NCI-H2171 (cell line): ENCODE results near the gene MAML3.
A peak's percentile ranks its signal among the peaks of the same experiment; 100 is the strongest.

Experiments used
- DNase-seq: peaks from one replicate; lab custom pipeline; 2025; lab: John Stamatoyannopoulos, UW

Gene MAML3

DNA sequence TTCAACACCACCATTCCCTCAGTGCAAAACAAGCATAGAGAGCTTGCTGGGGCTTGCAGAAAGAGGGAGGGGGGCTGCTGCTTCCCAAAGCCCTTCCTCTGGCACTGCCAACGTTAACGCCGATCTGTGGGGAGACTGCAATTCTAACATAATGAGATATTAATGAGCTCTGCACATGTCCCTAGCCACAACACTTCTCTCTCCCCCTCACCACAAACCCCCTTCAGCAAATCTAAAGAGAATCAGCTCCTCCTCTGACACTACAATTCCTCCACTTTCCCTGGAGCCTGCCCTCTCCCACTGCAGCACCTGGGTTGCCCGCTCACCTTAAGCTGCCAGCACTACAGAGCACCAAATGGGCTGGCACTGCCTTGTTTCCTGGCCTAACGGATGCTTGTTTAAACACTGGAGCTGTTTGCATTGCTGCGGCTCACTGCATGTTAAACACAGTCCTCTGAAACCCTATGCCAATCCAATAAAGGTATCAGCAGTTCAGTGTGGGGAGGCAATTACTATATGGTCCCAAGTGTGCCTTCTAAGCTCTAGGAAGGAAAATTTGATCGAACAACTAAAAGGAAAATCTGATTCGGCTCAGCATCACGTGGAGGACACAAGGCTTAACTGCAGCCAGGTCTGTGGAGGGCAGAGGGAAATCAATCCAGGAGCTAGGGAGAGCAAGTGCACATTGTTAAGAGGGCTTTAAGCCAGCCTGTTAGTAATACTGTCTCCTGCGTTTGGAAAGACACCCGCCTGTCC, 232.4 kb downstream of the MAML3 start:
- peak; percentile 53 for DNase-seq

DNA sequence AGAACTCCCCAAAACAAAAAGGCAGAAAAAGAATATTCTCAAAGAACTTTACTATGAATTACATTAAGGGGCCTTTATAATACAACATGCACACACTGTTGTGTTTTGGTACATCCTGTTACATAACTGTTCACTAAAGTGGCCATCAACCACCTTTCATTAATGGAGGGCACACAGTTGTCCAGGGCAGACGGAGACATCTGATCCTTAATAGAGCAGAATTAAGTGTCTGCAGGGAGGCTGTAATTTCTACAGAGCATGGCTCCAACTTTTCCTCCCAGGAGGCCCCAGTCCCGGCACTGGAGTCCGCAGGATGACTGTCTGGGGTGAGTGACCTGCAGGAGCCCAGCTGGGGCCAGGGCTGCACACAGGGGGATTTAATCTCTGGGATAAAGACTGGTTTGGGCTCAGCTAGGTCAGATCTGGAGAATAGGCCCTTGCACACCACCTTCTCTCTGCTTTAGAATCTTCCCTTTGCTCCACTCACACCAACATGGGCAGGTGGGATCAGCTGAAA, 233.4 kb downstream of the MAML3 start:
- no peak for DNase-seq

DNA sequence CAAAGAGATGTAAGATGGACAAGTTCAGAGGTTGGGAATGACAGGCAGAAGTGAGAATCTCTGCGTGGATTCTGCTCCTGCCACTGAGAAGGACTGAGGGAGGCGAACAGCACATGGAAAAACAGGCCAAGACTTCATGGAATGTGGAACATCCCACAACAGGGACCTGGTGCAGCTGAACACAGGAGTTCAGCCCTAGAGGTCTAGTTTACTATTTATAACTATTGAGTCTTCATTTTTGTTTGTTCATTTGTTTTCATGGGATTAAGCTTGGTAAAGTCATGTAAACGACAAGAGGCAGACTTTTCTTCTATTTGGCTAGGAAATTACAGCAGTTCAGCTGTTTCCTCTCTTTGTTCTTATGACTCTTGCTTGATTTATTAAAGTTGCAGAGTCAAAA, 234.5 kb downstream of the MAML3 start:
- no peak for DNase-seq

DNA sequence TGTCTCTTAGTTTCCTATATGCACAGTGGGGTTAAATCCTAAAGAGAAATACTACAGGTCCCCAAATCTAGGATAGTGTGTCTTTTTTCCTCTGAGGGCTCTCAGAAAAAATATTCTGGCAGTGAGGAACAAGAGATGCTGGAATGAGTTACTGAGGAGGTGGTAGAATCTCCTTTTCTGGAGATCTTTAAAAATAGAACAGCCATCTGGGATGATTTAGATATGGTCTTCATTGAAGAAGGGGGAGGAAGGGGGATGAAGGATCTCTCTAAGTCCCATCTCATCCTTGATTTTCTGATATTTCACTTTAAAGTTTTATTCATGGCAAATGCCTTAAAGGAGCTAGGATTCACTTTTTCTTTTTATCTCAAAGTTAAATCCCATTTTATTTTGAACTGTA, 235.0 kb downstream of the MAML3 start:
- DNase-seq, result no peak

DNA sequence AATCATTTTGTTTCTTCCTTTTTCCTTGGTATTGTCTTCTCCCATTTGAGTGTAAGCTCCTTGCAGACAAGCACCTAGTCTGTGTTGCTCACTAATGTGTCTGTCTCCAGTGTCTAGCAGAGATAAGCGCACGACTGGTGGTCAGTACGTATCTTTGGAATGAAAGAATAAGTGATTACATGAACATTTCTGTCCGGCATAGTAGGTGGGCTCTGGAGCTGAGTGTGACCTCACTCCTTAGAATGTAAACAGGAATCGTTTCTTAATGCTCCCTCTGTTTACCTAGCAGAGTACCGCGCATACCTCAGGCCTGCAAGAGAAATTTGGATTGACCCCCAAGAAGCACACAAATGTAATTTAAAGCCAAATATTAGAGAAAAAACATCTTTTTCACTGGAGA, 235.4 kb downstream of the MAML3 start:
- no peak for DNase-seq

DNA sequence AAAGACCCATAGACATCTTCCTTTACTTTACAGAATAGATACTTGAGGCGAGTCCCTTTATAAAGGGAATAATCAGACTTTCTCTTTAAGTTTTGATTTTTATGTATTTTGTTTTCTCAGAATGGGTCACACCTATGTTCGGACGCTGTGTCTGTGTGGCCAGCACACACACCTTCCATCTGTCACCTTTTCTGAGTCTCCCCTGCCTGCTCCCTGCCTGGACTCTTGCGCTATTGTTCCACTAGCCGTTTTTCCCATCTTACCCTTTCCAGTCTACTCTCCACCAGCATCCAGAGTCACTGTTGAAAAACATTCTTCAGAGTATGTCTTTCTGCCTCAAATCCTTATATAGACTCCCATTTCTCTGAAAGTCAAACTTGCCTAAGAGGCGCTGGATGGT, 236.1 kb downstream of the MAML3 start:
- no peak for DNase-seq

DNA sequence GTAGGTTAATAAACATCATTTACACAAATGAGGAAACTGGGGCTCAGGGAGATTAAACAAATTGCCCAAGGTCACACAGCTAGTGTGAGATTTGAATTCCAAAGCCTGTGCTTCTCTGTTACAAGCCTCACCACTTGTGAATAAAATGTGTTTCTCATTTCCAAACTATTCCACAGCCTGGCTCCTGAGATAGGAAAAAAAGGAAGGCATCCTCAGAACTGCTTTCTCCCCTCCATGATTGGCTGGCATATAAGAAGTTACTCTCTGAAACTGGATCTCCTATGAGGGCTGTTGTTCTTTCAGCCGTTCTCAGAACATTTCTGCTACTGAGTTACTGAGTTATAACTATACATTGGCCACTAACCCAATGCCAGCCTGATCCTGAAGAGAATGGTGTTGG, 237.9 kb downstream of the MAML3 start:
- DNase-seq, result no peak

DNA sequence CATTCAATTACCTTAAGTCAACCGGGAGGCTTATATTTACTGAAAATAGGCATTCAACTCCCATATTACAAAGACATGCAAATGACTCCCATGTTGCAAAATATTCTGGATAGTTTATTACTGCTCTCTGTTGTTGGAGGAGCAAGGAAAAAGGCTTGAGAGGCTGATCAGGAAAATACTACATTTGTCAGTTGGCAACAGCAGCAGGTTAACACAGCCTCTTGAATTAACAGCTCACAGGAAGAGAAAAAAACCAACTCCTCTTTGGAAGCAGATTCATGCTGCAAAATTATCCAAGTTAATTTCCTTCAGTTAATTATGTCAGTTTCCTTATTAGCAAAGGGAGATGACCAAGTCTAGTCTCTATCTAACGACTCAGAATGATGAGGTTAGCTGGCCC, 238.9 kb downstream of the MAML3 start:
- DNase-seq, result no peak

DNA sequence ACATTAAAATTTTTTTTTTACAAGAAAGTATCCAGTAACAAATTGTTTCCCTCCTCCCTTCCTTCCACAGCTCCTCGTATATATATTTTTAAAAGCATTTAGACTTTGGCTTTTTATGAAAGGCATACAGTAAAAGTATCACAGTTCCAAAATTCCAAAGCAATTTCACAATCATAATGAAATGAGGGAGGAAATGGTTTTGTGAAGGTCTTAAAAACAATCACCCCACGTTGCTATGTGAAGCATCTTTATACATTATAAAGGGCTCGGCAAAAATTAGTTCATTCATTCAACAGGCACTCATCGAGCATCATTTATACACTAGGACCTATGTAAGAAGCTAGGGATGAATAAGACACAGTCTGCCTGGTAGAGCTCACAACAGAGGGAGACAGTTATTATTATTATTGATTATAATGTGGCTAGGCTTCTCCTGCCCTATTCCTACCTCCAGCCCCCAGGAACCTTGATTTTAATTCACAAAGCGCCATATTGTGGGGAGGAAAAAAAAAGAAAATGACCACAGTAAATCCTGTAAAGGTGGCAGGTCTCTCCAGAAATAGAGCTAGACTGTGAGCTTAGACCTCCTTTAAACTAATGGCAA, 239.9 kb downstream of the MAML3 start:
- DNase-seq, result no peak

DNA sequence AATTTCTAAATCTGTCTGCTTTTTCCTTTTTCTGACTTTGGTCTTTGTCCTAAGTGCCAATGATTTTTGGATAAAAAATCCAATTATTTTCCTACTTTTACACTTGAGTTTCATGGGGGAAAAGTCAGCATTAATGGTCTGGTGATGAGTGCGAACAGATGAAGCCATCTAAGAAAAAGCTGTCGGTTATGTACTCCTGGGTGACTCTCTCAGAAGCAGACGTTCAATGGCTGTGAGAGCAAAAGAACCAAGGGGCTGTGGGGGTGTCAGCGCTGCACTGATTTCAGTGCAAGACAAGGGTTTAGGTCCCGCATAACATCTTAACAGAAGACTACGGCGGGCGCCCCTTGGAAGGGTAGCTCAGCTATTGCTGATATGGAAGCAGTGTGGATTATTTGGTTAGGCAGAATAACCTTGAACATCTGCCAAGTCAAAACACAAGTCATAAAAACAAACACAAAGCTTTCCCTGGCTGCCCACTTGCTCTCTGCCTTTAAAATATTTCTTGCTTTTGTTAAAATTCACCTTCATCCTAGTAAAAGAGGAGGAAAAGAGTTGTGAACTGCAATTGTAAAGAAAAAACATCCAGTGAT, 240.5 kb downstream of the MAML3 start:
- no peak for DNase-seq

DNA sequence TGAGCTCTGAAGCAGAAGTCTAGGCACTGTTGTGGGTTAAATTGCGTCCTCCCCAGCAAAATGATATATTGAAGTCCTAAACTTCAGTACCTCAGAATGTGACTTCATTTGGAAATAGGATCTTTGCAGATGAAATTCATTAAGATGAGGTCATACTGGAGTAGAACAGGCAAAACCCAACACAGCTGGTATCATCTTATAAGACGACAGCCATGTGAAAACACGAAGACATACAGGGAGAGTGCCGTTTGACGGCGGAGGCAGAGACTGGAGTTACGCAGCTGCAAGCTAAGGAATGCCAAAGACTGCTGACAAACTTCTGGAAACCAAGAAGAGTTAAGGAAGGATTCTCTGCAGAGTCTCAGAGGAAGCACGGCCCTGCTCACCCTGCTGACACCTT, 241.5 kb downstream of the MAML3 start:
- DNase-seq, result no peak

DNA sequence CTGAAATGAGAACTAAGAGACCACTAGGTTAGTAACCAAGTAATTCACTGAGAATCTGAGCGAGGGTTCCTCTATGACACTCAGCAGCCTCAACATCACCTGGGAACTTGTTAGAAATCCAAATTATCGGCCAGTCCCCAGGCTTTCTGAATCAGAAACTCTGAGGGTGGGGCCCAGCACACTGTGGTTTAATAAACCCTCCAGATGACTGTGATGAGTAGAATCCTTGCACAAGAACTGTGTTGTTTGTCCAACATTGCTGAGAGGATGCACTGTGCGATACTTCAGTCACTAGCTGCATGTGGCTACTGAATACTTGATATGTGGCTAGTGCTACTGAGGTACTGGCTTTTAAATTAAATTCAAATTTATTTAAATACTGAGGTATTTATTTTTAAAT, 243.9 kb downstream of the MAML3 start:
- no peak for DNase-seq

DNA sequence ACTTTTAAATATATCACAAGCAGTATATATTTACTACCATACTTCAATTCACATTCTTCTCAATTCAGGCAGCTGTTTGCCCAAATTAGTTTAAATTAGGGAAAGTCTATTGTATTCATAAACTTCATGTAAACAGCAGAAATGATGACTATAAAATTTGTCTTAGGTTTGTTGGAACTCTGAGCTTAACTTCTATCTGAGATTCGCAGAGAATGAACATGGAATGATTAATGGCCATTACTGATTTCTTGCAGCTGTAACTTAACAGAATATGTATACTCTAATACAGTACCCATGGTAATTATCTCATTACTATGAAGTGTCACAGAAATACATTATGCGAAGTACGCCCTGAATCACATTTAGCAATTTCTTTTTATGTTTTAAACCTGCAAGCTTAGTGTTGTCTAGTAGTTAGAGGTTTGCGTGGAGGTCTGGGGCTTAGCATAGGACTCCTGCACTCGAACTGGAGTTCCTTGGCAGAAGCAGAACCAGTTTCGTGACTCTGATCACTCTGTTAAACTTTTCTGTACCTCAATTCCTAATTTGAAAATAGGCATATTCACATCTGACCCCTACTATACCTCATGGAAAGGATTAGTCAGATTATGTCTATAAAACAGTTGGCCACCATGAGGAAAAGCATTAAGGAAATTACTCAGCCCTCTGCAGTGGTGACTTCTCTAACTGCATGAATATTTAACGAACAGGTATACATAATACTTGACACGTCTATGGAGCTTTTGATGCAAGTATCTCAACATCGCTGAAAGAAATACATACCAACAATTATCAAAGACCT, 245.1 kb downstream of the MAML3 start:
- DNase-seq, result no peak

DNA sequence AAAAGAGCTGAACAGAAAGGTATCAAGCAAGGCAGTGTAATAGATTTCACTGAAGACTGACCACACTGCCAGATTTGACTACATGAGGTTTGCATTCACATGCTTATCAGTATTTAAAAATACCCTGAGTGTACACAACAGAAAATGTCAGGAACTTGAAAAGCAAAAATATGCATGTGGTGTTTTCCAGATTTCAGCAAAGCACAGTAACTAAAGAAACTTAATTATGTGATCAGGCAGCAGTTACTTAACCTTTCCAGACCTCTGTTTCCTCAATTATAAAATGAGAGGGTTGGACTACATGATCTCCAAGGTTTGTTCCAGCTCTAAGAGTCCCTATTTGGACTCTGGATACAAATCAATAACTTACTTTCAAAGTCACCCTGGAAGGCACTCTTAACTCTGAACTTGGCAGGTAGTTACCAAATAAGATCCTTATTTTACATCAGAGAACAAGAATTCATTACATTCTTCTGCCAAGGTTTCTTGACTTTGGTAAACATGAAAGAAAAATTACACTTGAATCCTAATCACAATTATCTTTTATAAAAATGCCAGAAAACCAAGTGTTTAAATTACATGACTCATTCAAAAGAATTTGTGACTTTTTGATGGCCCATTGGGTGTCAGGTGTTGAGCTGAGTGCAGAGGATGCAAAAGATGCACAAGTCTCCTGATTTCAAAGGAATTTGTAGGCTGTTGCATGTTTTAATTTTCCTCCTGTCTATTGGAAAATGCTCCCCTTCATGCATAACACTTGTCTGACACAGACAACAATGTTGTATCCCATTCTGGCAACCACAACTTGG, 246.8 kb downstream of the MAML3 start:
- no peak for DNase-seq

DNA sequence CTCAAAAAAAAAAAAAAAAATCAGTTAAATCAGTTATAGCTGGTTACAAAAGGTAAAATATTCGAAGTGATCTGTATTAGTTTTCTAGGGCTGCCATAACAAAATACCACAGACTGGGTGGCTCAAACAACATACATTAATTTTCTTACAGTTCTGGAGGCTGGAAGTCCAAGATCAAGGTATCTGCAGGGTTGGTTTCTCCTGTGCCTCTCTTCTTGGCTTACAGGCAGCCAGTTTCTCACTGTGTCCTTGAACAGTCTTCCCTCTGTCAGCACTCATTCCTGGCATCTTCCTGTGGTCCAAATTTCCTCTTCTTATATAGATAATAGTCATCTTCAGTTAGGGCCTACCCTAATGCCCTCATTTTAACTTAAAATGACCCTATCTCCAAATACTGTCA, 248.5 kb downstream of the MAML3 start:
- DNase-seq, result no peak

DNA sequence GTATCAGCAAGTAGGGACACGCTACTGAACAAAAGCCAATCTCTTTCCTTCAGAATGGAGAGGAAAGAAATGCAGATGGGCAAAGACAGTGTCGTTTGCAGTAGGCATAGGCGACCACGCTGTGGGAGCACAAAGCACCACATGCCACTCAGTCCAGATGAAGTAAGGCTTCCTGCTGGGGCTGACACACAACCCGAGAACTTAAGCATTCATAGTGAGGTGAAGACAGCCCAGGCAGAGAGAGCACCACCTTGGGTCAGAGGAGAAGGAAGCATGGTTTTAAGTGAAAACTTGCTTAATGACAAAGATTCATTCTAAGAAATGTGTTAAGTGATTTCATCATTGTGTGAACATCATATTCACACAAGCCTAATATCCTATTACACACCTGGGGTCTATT, 249.6 kb downstream of the MAML3 start:
- DNase-seq, result no peak

DNA sequence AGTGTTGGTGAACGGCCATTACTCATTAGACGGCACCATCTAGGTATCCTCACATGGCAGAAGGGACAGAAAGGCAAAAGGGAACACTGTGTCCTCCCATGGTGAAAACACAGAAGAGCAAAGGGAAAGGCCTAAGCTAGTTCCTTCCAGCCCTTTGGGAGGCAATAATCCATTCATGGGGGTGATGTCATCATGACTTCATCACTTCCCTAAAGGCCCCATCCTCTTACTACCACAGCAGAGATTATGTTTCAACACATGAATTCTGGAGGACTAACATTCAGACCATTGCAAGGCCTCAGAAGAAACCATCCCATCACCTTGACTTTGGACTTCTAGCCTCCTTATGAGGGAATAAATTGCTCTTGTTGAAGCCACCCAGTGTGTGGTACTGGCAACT, 250.1 kb downstream of the MAML3 start:
- DNase-seq, result no peak

DNA sequence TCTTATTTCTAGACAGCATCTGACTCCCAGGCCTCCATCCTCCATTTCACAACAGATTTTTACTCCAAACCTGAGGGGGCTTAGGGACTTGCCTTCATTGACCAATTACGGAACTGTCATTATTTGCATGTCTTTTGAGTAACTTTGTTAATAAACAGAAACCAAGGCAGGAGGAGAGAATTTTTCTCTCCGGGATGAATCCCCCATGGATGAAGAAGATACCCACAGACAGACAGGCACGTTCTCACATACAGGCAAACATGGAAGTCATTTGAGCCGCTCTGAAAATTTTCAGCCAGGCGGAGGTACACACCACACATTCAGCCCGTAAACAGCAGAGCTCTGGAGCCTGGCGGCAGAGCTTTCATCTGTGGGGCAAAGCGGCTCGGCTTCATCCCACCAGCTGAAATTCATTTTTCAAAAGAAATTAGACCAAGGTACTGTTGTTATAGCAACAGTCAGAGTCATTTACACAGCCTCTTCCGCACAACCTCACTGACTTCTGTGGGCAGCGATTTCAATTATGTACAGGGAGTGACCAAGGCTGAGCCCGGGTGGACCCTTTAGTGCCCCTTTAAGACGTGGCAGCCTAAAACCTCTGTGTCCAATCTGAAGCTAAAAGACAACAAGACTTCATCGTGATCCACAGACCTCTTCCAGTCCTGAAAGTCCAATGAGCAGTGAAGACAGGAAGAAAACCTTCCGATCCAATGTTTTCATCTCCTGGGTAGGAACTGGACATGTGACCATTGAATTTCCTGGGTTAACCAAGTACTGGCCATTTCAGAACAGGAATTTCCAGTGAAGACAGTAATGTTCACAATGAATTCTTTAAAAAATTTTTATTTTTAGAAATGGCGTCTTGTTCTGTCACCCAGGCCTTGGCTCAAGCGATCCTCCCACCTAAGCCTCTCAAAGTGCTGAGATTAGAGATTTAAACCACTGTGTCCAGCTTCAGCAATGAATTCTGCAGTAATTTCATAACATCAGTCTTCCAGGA, 251.4 kb downstream of the MAML3 start:
- DNase-seq, result no peak

DNA sequence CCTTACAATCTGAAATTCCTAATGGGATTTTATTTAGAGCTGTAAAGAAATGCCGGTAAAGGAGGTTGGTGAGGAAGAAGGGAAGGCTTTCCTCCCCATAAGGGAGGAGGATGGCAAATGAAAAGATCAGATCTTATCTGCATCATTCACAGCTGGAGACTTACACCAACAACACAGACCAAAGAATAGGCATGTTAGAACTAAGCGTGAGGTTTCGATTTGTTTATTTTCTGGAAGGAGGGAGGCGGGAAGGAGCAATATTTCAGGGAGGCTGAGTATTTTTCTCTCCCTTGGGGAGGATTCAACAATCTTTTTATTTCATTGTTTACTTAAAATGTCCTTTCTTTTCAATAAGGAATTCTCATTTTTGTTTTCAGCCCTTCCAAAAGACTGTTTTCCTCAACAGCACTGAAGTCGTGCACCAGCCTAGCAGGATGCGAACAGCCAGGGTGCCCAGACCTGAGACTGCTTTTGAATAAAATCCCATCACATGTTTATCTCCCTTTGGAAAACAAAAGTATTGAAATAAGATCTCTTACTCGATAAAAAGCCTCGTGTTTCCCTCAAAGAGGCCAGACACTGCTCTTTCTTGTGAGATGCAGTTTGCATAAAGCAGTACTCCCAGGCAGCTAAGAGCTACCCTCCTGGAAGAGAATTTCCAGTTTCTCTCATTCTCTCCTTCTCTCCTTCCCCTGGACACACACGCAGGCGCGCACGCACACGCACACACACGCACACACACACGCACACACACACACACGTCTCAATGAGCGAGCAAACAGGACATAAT, 252.3 kb downstream of the MAML3 start:
- peak; percentile 30 for DNase-seq

DNA sequence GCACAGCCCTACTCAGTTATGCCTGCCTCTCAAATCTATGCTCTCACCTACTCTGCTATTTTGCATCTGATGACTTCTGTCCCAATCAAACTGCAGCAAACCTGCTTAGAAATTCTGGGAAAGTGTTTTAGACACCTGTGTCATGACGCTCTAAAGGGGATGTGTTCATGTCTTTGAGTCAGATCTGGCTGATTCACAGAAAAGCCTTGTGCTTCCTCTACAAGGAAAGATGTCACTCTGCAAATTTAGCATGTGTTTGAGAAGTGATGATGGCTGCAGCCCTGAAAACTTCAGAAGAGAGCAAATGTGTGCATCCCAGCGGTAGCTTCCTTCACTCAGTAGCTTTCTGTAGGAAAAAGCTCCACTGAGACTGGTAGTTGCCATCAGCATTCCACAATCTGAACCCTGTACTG, 253.0 kb downstream of the MAML3 start:
- DNase-seq, result no peak
